Dedifferentiated amniotic fluid mesenchymal stem cell (primary cell): ENCODE data around the gene TTC23.

Experiments used
- DNase-seq: peaks from one replicate; pipeline ENCODE4 v3.0.0-alpha.2; 2016; ENCODE audit errors: extremely low spot score

Gene TTC23

DNA sequence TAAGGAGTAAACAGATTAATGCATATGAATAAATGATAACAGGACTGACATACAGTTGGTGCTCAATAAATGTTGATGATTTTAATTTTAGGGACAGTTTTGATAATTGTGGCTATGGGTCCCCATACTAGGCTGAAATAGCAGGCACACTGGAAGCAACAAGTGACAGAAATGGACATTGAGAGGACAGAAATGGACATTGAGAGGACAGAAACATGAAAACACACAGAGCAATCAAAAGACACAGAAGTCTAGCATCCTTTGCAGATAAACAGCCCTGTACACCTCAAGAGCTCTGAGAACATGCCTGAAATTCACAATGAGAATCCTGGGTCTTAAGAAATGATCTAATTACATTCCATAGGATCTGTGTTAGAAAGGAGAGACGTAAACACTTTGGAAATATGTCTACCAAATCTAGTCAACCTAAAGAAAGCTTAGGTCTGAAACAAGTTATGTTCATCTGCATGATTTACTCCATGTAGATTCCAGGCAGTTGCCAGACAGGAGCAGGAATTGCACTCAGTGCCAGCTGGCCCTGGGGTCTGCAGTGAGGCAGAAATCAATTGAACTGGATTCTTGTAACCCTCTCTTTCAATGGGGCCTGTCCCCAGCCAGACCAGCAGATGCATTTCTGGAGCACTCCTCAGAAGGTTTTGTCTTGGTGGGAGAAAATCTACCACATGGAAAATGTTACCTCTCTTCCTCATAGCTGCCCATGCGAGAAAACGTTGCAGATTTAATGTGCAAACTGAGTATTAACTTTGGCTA, 84.2 kb downstream of the TTC23 start:
- DNase-seq: no peak

- no peak for DNase-seq
Measured at GRCh38 chr15:99164119-99164518, 85.3 kb downstream of the TTC23 start.

GRCh38 chr15:99163271-99164062, 85.9 kb downstream of the TTC23 start:
- DNase-seq: no peak

DNA sequence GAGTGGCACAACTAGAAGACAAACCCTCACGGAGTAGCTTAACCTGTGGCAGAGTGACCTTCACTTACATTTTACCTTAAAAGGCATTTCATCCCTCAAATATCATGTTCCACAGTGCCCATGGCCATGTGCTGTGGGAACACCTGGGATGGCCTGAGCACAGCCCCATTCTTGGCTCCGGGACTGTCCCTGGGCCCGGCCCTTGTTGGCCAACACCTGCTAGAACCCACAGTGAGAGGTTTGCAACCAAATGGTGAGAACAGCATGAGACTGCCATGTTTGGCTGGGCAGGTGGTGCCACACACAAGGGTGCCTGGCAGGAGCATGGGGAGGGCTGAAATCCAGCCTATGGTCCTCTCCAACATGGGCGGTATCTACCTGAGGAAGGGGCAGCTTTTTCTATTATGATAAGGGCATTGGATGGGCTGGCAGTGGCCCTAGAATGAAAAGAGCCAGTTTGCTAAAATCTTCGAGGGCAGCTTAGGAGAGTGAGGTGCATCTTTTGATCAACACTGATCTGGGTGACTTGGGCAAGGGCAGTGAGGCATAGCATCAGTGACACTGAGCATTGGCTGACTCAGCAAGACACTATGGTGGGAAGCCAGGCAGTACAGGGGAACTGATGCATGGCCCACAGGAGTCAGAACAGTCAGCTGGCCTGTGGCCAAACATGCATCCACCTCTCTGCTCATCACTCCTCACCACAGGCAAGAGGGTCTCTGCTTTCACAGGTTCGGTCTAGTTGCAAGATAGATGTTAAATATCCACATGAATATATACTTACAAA, 90.6 kb downstream of the TTC23 start:
- no peak for DNase-seq

- DNase-seq: no peak
Measured at GRCh38 chr15:99157456-99157855, 91.9 kb downstream of the TTC23 start.

DNA sequence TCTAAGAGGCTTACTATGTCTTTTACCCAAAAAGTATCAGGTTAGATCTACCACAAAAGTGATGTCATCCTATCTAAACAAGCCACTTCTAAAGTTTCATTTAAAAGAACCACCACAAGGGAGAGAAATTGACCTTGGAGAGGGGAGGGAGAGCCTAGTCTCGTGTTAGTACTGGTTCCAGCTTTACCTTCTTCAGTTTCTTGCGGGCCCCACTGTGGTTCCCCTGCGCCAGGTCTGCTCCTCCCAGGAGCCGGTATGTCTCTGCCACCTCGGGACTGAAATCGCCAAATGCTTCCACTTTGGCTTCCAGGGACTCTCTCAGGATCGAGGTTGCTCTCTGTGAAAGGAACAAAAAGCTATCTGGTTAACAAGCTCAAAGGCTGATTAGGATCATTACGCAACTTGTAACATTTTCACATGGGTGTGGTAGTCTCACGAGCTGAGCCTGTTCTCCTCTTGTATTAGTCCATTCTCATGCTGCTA, 93.4 kb downstream of the TTC23 start:
- DNase-seq: no peak

- DNase-seq: no peak
Measured at GRCh38 chr15:99154271-99154670, 95.1 kb downstream of the TTC23 start.

DNA sequence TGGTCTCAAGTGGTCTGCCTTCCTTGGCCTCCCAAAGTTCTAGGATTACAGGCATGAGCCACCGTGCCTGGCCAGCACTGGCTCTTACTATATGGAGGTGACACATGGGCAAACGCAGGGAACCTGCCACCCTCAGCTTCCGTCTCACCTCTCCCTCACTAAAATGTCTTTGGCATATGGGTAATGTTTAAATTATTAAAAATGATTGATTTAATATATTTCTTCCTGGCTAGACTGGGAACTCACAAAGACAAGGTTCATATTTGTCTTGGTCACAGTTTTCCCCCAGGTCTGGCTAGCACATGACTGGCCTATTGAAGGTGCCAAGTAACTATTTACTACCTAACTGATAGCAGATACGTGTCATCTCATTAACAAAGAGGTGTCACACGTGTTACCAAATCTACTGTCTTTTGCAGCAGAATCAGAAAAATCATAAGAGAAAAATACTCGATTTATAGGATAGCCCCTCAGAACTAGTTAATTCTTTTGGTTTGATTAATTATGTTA, 96.3 kb downstream of the TTC23 start:
- DNase-seq: no peak

GRCh38 chr15:99151156-99151555, 98.2 kb downstream of the TTC23 start:
- DNase-seq: no peak

- DNase-seq: no peak
Measured at GRCh38 chr15:99149366-99149765, 100.0 kb downstream of the TTC23 start.

DNA sequence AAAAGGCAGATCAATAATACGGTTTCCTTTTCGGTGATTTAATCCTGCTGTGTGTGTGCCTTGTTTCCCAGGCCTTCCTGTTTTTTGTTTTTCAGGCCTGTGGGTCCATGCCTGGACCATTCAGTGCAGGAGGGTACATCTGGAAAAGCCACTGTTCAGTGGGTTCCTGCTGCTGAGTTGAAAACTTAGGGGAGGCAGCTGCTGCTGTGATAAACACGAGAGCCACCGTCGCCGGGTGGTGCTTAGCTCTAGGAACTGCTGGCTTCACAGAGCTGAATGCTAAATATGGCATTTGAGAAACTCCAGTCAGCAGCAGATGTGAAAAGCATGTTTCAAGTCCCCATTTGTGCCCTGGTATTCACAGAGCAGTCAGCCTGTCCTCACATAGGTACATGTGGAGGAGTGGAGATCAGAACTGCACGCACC, 100.5 kb downstream of the TTC23 start:
- DNase-seq: no peak

GRCh38 chr15:99146661-99147060, 102.7 kb downstream of the TTC23 start:
- DNase-seq: no peak

GRCh38 chr15:99145778-99146177, 103.6 kb downstream of the TTC23 start:
- no peak for DNase-seq

GRCh38 chr15:99145005-99145404, 104.4 kb downstream of the TTC23 start:
- no peak for DNase-seq

DNA sequence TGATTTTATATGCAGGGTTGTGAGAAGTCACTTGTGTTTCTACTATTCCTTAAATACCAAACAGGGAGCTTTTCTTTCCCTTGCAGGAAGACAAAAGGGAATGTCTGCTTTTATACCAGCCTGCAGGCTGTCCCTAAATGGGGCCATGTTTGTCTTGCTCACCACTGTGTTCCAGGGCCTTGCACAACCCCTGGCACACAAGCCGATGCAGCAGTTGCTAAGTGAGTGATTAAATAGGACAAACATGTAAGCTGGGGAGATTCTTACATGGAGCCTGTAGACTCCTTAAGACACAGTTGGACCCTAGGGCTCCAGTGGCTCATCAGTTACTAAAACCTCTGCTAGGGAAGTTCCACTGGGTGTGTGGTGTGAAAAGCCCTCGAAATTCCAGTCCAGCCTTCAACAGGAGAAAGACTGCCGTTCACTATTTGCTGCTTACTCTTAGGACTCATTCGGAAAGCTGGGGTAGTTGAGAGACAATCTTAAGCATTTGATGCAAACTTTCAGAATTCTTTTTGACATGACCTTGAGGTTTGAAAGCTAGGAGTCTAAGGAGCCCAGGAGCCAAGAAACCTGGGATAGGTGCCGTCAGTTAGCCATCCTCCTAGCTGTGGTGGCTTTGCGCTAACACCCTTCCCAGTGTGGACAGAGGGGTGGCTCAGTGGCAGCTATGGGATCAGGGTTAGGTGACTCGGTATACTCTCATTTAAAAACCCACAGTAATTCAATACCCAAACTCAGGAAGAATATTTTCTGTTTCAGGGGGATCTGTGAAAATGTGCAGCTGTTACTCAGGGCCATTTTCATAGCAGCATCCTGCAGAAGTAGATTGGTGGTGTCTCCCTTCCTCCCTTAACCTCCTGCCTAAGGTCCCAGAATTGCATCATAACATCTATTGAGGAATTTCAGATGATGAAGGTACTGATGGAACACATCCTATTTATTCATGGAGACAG, 105.4 kb downstream of the TTC23 start:
- DNase-seq: no peak

DNA sequence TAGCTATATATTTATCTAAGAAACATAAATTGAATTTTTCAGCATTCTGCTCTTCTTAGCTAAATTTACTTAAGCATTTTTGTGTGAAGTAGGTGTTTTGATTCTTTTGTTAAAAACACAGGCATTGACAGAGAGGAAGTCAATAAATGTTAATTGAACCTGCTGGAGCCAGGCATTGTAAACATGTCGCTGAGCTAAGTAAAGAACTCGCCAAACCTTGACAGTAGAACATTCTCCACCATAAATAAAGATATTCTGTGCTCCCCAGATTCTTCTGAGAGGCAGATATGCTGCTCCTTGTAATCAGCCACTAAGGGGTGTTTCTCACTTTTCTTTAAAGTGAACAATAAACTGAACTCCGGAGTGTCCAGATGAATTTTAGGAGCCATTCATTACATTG, 106.1 kb downstream of the TTC23 start:
- DNase-seq: no peak

- no peak for DNase-seq
Measured at GRCh38 chr15:99142562-99142961, 106.8 kb downstream of the TTC23 start.

DNA sequence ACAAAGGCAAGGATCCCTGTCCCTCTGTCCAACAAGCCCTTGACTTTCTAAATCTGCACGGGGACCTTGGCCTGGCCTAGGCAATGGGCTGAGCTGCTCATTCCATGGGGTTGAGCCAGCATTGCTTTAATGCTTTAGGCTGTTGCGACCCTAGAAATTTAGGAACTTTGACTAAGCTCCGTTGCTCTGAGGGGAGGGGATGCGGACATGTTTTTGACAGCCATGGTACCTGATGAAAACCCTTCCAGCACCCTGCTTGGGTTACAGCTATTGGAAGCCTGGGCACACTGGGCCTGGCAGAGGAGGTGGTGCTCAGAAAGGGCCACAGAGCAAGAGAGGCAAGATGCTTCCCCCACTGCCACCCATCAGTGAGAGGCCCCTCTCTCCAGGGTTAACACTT, 107.4 kb downstream of the TTC23 start:
- no peak for DNase-seq

DNA sequence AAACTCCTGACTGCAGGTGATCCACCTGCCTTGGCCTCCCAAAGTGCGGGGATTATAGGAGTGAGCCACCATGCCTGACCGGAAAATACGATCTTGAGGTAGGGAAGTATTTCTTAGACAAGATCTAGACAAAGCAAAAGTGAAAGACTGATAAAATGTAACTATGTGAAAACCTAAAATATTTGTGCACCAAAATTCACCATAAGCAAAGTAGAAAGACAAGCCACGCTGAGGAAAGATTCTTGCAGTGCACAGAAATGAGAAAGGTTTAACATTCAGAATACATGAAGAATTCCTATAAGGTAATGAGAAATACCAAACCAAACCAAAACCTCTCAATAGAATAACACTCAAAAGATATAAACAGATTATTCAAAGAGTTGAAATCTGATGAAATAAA, 108.8 kb downstream of the TTC23 start:
- DNase-seq: no peak

- no peak for DNase-seq
Measured at GRCh38 chr15:99139276-99139675, 110.1 kb downstream of the TTC23 start.

DNA sequence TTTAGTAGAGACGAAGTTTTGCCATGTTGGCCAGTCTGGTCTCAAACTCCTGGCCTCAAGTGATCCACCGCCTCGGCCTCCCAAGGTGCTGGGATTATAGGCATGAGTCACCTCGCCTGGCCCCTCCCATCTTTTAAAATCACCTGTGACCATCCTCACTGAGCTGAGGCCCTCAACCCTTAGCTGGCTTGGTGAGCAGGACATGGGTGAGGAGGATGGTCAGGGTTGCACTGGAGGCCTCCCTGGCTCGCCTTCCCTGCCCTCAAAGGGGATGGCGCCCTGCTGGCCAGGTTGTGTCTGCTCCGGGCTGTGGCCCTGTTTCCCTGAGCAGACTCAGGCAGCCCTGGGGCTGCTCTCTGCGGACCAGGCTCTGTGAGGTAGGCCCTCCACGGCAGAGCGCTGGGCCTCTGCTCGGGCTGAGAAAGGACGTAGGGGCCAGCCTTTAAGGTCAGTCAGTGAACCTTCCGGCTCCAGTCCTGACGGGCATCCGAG, 110.8 kb downstream of the TTC23 start:
- DNase-seq: no peak
